ENCODE measurements around the gene CMC4. TPM values are rescaled to one million over a fixed set of nuclear protein-coding genes. Genes with fewer than 3 reads are reported as not detected.

Gene CMC4
- total RNA-seq, 1 donor from 2014 or later = 21.9 TPM

DNA sequence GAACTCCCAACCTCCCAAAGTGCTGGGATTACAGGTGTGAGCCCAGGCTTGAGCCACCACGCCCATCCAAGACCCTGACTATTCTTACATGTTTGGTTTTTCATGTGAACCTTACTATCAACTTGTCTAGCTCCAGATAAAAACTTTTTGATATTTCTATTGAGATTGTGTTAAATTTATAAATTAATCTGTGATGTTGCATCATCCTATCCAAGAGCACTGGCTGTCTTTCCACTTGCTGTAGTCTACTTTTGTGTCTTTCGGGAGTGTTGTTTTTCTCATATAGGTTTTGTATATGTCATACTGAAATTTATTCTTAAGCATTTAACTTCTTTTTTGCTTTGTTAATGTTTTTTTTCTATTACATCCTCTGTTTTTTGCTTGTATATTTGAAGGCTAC lies 35.0 kb upstream of the CMC4 start:
- H3K36me3 ChIP-seq = no peaks in the 10 kb centered on the region
- no peak overlapping the region for H3K27ac ChIP-seq
- H3K9me3 ChIP-seq = no peaks in the 10 kb centered on the region
- no peaks in the 10 kb centered on the region for H3K27me3 ChIP-seq
- TF ChIP-seq, protein P1, sequence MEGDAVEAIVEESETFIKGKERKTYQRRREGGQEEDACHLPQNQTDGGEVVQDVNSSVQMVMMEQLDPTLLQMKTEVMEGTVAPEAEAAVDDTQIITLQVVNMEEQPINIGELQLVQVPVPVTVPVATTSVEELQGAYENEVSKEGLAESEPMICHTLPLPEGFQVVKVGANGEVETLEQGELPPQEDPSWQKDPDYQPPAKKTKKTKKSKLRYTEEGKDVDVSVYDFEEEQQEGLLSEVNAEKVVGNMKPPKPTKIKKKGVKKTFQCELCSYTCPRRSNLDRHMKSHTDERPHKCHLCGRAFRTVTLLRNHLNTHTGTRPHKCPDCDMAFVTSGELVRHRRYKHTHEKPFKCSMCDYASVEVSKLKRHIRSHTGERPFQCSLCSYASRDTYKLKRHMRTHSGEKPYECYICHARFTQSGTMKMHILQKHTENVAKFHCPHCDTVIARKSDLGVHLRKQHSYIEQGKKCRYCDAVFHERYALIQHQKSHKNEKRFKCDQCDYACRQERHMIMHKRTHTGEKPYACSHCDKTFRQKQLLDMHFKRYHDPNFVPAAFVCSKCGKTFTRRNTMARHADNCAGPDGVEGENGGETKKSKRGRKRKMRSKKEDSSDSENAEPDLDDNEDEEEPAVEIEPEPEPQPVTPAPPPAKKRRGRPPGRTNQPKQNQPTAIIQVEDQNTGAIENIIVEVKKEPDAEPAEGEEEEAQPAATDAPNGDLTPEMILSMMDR (IDR thresholded peaks at IDR 0.05) = no peak
- TF ChIP-seq POLR2A (IDR thresholded peaks at IDR 0.05) (no peak), POLR2AphosphoS5 (IDR thresholded peaks at IDR 0.05; ENCODE audit: insufficient read depth in 1 of 2, low read depth in 1 of 2) (no peak)
- H3K4me1 ChIP-seq = no peaks in the 10 kb centered on the region
- H3K4me3 ChIP-seq = no peak overlapping the region
- DNase-seq (ENCODE audit: extremely low spot score in 2 of 2) = no peak
- intact Hi-C loops (cut with DNase I) = no loop called here

DNA sequence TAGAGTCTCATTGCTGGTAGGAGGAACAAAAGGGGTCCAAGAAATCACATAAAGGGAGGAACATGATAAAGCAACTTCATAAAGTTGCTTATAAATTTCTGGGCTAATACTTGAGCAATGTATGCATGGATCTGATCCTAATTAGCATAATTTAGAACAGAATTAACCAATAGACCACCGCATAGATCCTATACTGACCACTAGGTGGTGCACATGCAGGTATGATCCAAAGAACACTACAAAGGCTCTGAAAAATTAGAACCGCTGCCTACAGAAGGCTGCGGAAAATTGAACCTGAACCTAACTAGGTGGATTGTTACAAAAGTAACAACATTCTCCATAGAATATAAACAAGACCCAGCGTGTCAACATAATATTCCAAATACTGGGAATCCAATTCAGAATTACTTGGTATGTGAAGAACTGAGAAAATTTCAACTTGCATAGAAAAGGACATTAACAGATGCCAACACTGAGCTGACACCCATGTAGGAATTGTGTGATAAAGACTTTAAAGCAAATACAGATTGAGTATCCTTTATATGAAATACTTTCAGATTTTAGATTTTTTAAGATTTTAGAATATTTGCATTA lies 23.6 kb upstream of the CMC4 start:
- no peaks in the 10 kb centered on the region for H3K4me1 ChIP-seq
- H3K4me3 ChIP-seq = no peak overlapping the region
- no peaks in the 10 kb centered on the region for H3K36me3 ChIP-seq
- TF ChIP-seq, protein P1 (IDR thresholded peaks at IDR 0.05) = peak in 1 of 3 experiments; percentile 34
- TF ChIP-seq POLR2AphosphoS5 (IDR thresholded peaks at IDR 0.05; ENCODE audit: insufficient read depth in 1 of 2, low read depth in 1 of 2) (no peak), POLR2A (IDR thresholded peaks at IDR 0.05) (no peak)
- no peaks in the 10 kb centered on the region for H3K27me3 ChIP-seq
- H3K27ac ChIP-seq = no peak overlapping the region
- intact Hi-C loops (cut with DNase I) = no loop called here
- no peaks in the 10 kb centered on the region for H3K9me3 ChIP-seq
- DNase-seq (ENCODE audit: extremely low spot score in 2 of 2) = no peak

DNA sequence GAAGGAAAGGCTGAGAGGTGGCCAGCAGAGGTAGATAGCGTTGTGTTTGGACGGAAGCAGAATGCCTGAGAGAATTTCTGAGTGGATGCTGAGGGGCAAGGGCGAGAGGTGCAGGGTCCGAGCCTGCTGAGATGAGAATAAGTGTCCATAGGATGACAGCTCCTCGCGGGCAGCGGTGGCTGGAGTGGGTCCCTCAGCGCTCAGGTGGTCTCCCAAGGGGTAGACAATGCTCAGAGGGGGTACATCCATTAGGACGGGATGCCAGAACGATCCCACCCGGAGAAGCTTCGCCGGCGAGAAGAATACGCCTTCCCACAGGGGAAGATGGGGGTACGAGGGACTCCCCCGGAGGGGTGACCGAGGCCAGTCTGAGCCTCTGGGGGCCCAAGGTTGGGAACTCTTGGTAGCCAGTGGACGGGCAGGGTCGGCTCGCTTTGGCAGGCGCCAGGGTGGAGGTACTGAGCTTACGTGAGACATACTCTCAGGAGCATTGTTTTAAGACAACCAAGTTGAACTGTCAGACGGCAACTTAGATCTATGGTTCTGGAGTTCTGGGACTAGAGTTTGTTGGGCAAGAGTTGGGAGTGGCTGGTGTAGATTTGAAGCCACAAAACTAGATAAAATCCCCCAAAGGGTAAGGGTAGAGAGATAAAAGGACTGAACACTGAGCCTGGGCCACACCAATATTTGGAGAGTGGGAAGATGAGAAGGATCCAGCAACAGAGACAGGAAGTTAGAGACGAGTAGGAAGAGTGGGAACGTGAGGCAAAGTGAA lies 16.2 kb upstream of the CMC4 start:
- Histone ChIP-seq H3K4me1 (no peaks in the 10 kb centered on the region), H3K27me3 (no peaks in the 10 kb centered on the region), H3K36me3 (no peaks in the 10 kb centered on the region), H3K27ac (no peak overlapping the region), H3K9me3 (no peaks in the 10 kb centered on the region), H3K4me3 (no peak overlapping the region)
- intact Hi-C loops (cut with DNase I) = no loop called here
- TF ChIP-seq, protein P1 (IDR thresholded peaks at IDR 0.05) = no peak
- TF ChIP-seq POLR2A (IDR thresholded peaks at IDR 0.05) (no peak), POLR2AphosphoS5 (IDR thresholded peaks at IDR 0.05; ENCODE audit: insufficient read depth in 1 of 2, low read depth in 1 of 2) (no peak)
- no peak for DNase-seq (ENCODE audit: extremely low spot score in 2 of 2)

DNA sequence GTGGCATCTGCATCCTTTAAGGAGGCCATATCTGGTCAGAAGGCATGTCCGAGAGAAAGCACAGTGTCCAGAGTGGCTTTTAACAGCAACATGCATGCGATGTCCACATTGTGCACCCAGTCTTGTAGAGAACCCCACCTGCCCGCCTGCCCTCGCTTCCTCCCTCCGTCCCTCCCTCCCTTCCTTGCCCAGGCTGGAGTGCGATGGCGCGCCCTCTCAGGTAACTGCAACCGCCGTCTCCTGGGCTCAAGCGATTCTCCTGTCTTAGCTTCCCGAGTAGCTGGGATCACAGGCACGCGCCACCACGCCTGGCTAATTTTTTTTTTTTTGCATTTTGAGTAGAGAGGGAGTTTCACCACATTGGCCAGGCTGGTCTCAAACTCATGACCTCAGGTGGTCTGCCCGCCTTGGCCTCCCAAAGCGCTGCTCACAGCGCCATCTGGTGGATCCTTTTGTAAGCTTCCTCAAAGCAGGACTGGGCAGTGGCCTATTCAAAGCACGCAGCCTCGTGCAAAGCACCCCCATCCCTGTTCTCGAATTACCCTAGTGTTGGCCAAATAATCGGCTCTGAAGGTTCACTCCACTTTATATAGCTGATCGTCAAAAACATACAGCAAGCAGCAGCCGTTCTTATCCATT lies 15.4 kb upstream of the CMC4 start:
- no peak overlapping the region for H3K27ac ChIP-seq
- no peaks in the 10 kb centered on the region for H3K27me3 ChIP-seq
- TF ChIP-seq POLR2AphosphoS5 (IDR thresholded peaks at IDR 0.05; ENCODE audit: insufficient read depth in 1 of 2, low read depth in 1 of 2) (no peak), POLR2A (IDR thresholded peaks at IDR 0.05) (no peak)
- TF ChIP-seq, protein P1 (IDR thresholded peaks at IDR 0.05) = peak in 1 of 3 experiments; percentile 29
- H3K36me3 ChIP-seq = no peaks in the 10 kb centered on the region
- no peaks in the 10 kb centered on the region for H3K4me1 ChIP-seq
- intact Hi-C loops (cut with DNase I) = no loop called here
- no peaks in the 10 kb centered on the region for H3K9me3 ChIP-seq
- no peak for DNase-seq (ENCODE audit: extremely low spot score in 2 of 2)
- H3K4me3 ChIP-seq = no peak overlapping the region
